A673 (cell line): ENCODE results near the gene MTHFR. TPM values are rescaled to one million over a fixed set of nuclear protein-coding genes. Genes with fewer than 3 reads are reported as not detected.

Experiments used
- BruUV-seq: library from RNA; stranded (reverse); fragments of 400-500 nt; replicated peaks from 2 replicates; lab custom pipeline; 2021; lab: Mats Ljungman, UMichigan
- CTCF ChIA-PET: fragments of 300-600 bp; sonication (Branson Sonifier 250); formaldehyde crosslinking; loops from one replicate; lab custom pipeline; 2022; ENCODE audit warnings: antibody characterized with exemption; lab: Charles Lee
- POLR2A ChIA-PET: fragments of 300-600 bp; sonication (Branson Sonifier 250); formaldehyde crosslinking; loops from one replicate; lab custom pipeline; 2022; ENCODE audit warnings: antibody characterized with exemption; ENCODE audit not compliant: low non-redundant PET; lab: Charles Lee
- DNase-seq: peaks from one replicate; pipeline ENCODE4 v3.0.0-alpha.2; 2015; ENCODE audit warnings: low spot score
- H3K27ac ChIP-seq: fragments of 200-600 bp; sonication (generic); 2 replicates; pipeline ENCODE4 v1.5.1; 2016; ENCODE audit warnings: mixed run types, low read depth, mild to moderate bottlenecking, mixed read lengths, antibody characterized with exemption, low read length; ENCODE audit not compliant: poor library complexity, severe bottlenecking
- H3K27me3 ChIP-seq: fragments of 200-600 bp; sonication (generic); replicated peaks from 2 replicates; pipeline ENCODE4 v1.6.1; 2017; ENCODE audit warnings: mixed run types, low read depth, mild to moderate bottlenecking, mixed read lengths, antibody characterized with exemption, low read length; ENCODE audit not compliant: insufficient read depth, poor library complexity
- H3K36me3 ChIP-seq: fragments of 200-600 bp; sonication (generic); 2 replicates; pipeline ENCODE4 v1.6.1; 2016; ENCODE audit warnings: mixed run types, mild to moderate bottlenecking, mixed read lengths, antibody characterized with exemption, low read length; ENCODE audit not compliant: insufficient read depth, poor library complexity, severe bottlenecking
- H3K4me1 ChIP-seq: fragments of 200-600 bp; sonication (generic); 2 replicates; pipeline ENCODE4 v1.6.1; 2017; ENCODE audit warnings: mixed run types, mild to moderate bottlenecking, mixed read lengths, antibody characterized with exemption, low read length; ENCODE audit not compliant: insufficient read depth, poor library complexity, severe bottlenecking
- H3K4me3 ChIP-seq: fragments of 200-600 bp; sonication (generic); 2 replicates; pipeline ENCODE4 v1.5.1; 2016; ENCODE audit warnings: low read depth, mixed run types, mild to moderate bottlenecking, mixed read lengths, low read length; ENCODE audit not compliant: poor library complexity, severe bottlenecking
- H3K9me3 ChIP-seq: fragments of 200-600 bp; sonication (generic); 2 replicates; pipeline ENCODE4 v1.6.1; 2016; ENCODE audit warnings: mixed run types, low read depth, mild to moderate bottlenecking, mixed read lengths, antibody characterized with exemption, low read length; ENCODE audit not compliant: poor library complexity, severe bottlenecking
- CTCF ChIP-seq: fragments of 300-800, 200-600 bp; sonication (generic); conservative IDR thresholded peaks from 2 replicates; pipeline ENCODE4 v1.5.1; 2017; ENCODE audit warnings: low read depth, mild to moderate bottlenecking, antibody characterized with exemption, low read length, moderate library complexity, mixed read lengths
- EZH2 ChIP-seq: fragments of 200-600 bp; sonication (generic); IDR thresholded peaks from 2 replicates; pipeline ENCODE4 v1.6.1; 2017; ENCODE audit warnings: borderline replicate concordance, low read depth, mild to moderate bottlenecking, mixed read lengths, antibody characterized with exemption, low read length; ENCODE audit not compliant: poor library complexity, severe bottlenecking
- intact Hi-C: fragments of 100-400 bp; cut with micrococcal nuclease; formaldehyde crosslinking; loops from one replicate; pipeline ENCODE4 v1.10.0; 2022; ENCODE audit not compliant: unreplicated experiment
- total RNA-seq: library from RNA; stranded (reverse); gene quantifications from 2 replicates; pipeline ENCODE4 v1.2.3, GENCODE V29; 2021

The MTHFR gene
- total RNA-seq, 1 experiment from 2014 or later = 23.3 TPM

GRCh38 chr1:11786168-11786567, 19.6 kb downstream of the MTHFR start:
- H3K4me1 ChIP-seq = no peaks in the 10 kb centered on the region
- no peak for DNase-seq
- TSS peak; percentile 26 for BruUV-seq
- no peaks in the 10 kb centered on the region for H3K9me3 ChIP-seq
- ChIA-PET POLR2A (no interaction called here), CTCF (no interaction called here)
- H3K27me3 ChIP-seq = no peaks in the 10 kb centered on the region
- TF ChIP-seq EZH2 (no peak), CTCF (no peak)
- intact Hi-C loops = no loop called here
- H3K27ac ChIP-seq = no peak overlapping the region
- no peaks in the 10 kb centered on the region for H3K36me3 ChIP-seq
- no peak overlapping the region for H3K4me3 ChIP-seq

GRCh38 chr1:11784993-11785769, 20.6 kb downstream of the MTHFR start:
- Histone ChIP-seq H3K4me3 (no peak overlapping the region), H3K27ac (no peak overlapping the region), H3K36me3 (no peaks in the 10 kb centered on the region), H3K9me3 (no peaks in the 10 kb centered on the region), H3K27me3 (no peaks in the 10 kb centered on the region), H3K4me1 (no peaks in the 10 kb centered on the region)
- no TSS peak for BruUV-seq
- peak; percentile 87 for TF ChIP-seq CTCF
- TF ChIP-seq EZH2 = no peak
- POLR2A ChIA-PET = no interaction called here
- DNase-seq = peak; percentile 19
- intact Hi-C loops = no loop called here
- CTCF ChIA-PET = no interaction called here

- no peak for TF ChIP-seq CTCF
- TF ChIP-seq EZH2 = no peak
- CTCF ChIA-PET = no interaction called here
- no peak overlapping the region for H3K27ac ChIP-seq
- no peak overlapping the region for H3K4me3 ChIP-seq
- H3K36me3 ChIP-seq = no peaks in the 10 kb centered on the region
- H3K4me1 ChIP-seq = no peaks in the 10 kb centered on the region
- POLR2A ChIA-PET = no interaction called here
- H3K9me3 ChIP-seq = no peaks in the 10 kb centered on the region
- H3K27me3 ChIP-seq = no peaks in the 10 kb centered on the region
- intact Hi-C loops = no loop called here
- DNase-seq = no peak
- no TSS peak for BruUV-seq
Observed at GRCh38 chr1:11784256-11784992, 21.3 kb downstream of the MTHFR start.
